ENCODE data around the gene CELF1.
A peak's percentile ranks its signal among the peaks of the same experiment; 100 is the strongest.

CELF1 gene

GRCh38 chr11:47443028-47443700 is 109.8 kb downstream of the CELF1 start:
- no peak for DNase-seq

GRCh38 chr11:47442514-47442913 is 110.4 kb downstream of the CELF1 start:
- no peak for DNase-seq

- no peak for DNase-seq
Measured at GRCh38 chr11:47441421-47441820, 111.5 kb downstream of the CELF1 start.

GRCh38 chr11:47440054-47440476 is 112.9 kb downstream of the CELF1 start:
- no peak for DNase-seq

- DNase-seq = no peak
Measured at GRCh38 chr11:47438721-47439120, 114.2 kb downstream of the CELF1 start.

- DNase-seq = no peak
Measured at GRCh38 chr11:47437746-47438418, 115.0 kb downstream of the CELF1 start.

GRCh38 chr11:47437218-47437745 is 115.7 kb downstream of the CELF1 start:
- DNase-seq = no peak

- DNase-seq = no peak
Measured at GRCh38 chr11:47436726-47437125, 116.2 kb downstream of the CELF1 start.

GRCh38 chr11:47435687-47436086 is 117.2 kb downstream of the CELF1 start:
- no peak for DNase-seq

GRCh38 chr11:47434011-47434786 is 118.7 kb downstream of the CELF1 start:
- no peak for DNase-seq

GRCh38 chr11:47433157-47433556 is 119.8 kb downstream of the CELF1 start:
- DNase-seq = no peak

GRCh38 chr11:47431356-47432083 is 121.4 kb downstream of the CELF1 start:
- no peak for DNase-seq

GRCh38 chr11:47430524-47430923 is 122.4 kb downstream of the CELF1 start:
- no peak for DNase-seq

- DNase-seq = peak; percentile 99
Measured at GRCh38 chr11:47426062-47426956, 126.6 kb downstream of the CELF1 start, which contains the start of gene PSMC3. Gene PSMC3, minus strand, starts transcription at chr11:47426439. Its CDS starts 160 bp downstream, at chr11:47426279.

GRCh38 chr11:47425611-47426010 is 127.3 kb downstream of the CELF1 start:
- DNase-seq = no peak

GRCh38 chr11:47418454-47419259 is 134.3 kb downstream of the CELF1 start:
- no peak for DNase-seq

GRCh38 chr11:47417712-47418111 is 135.2 kb downstream of the CELF1 start:
- DNase-seq = no peak

GRCh38 chr11:47415949-47416472 is 136.9 kb downstream of the CELF1 start:
- no peak for DNase-seq

Measured in stimulated activated CD4-positive, alpha-beta T cell treated with anti-CD3 and anti-CD28 coated beads, Interleukin-12 subunit alpha, Interleukin-12 subunit beta, amount 100 ng/mL, for 4 hours (primary cell).